ENCODE results near the gene CCL2. TPM values are rescaled to one million over a fixed set of nuclear protein-coding genes. Genes with fewer than 3 reads are reported as not detected.

Gene CCL2
- total and polyA plus RNA-seq, 2 of the 8 experiments (the other 6 are each of a cell fraction or from before 2014, with no cell fraction given) = 3.0 to 3.7 TPM

DNA sequence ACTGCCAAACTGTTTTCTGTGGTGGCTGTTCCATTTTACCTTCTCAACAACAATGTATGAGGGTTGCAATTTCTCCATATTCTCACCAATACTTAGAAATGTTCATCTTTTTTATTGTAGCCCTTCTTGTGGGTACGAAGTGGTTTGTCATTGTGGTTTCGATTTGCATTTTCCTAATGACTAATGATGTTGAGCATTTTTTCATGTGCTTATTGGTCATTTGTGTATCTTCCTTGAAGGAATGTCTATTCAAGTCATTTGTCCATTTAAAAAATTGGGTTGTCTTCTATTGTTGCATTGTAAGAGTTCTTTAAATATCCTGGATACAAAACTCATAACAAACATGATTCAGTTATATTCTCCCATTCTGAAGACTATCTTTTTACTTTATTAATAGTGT is 47.5 kb upstream of the CCL2 start:
- ChIA-PET POLR2A (ENCODE audit: partially characterized antibody) (no interaction called here), CTCF (ENCODE audit: partially characterized antibody) (no interaction called here)
- H4K20me1 ChIP-seq (replicated peaks in 1 of 2; ENCODE audit: control insufficient read depth in 1 of 2, insufficient read depth in 2 of 2, low read length in 2 of 2) = no peaks in the 10 kb centered on the region
- no peaks in the 10 kb centered on the region for H3K4me1 ChIP-seq (replicated peaks in 1 of 4; ENCODE audit: control insufficient read depth in 3 of 4, insufficient read depth in 4 of 4, low read length in 3 of 4)
- H3K27ac ChIP-seq (ENCODE audit: low read depth, low read length) = no peak overlapping the region
- TF ChIP-seq CBX8 (IDR thresholded peaks at IDR 0.05; ENCODE audit: borderline replicate concordance, low read depth, low read length) = no peak
- TF ChIP-seq SIN3A (conservative IDR thresholded peaks at IDR 0.05 in 1 of 2, IDR thresholded peaks at IDR 0.05 in 1 of 2; ENCODE audit: low read depth in 1 of 2, low read length in 2 of 2) = no peak
- TF ChIP-seq, protein P1, sequence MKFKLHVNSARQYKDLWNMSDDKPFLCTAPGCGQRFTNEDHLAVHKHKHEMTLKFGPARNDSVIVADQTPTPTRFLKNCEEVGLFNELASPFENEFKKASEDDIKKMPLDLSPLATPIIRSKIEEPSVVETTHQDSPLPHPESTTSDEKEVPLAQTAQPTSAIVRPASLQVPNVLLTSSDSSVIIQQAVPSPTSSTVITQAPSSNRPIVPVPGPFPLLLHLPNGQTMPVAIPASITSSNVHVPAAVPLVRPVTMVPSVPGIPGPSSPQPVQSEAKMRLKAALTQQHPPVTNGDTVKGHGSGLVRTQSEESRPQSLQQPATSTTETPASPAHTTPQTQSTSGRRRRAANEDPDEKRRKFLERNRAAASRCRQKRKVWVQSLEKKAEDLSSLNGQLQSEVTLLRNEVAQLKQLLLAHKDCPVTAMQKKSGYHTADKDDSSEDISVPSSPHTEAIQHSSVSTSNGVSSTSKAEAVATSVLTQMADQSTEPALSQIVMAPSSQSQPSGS (IDR thresholded peaks at IDR 0.05; ENCODE audit: low read length) = no peak
- no peaks in the 10 kb centered on the region for H3K36me3 ChIP-seq (ENCODE audit: control insufficient read depth in 2 of 4, insufficient read depth in 4 of 4, low read length in 3 of 4)
- H4K8ac ChIP-seq (ENCODE audit: extremely low read depth, insufficient read depth, low read length) = no peak overlapping the region
- H3K14ac ChIP-seq (ENCODE audit: insufficient read length) = no peak overlapping the region
- peaks cover 2% of the 10 kb centered on the region; the same call in 1 of the 2 replicates for H3K23me2 ChIP-seq (ENCODE audit: low read depth, low read length)
- no peak overlapping the region for H3K9ac ChIP-seq (replicated peaks in 1 of 4; ENCODE audit: extremely low read depth in 1 of 4, low read depth in 3 of 4, low read length in 3 of 4)
- no peak overlapping the region for H2BK12ac ChIP-seq (ENCODE audit: low read depth, low read length)
- FAIRE-seq (no peak), DNase-seq (ENCODE audit: low read depth in 1 of 2, low spot score in 2 of 2) (no peak)
- H2BK5ac ChIP-seq (ENCODE audit: low read depth, low read length) = no peak overlapping the region
- no peak overlapping the region for H2BK20ac ChIP-seq (ENCODE audit: low read length)
- H3K4me2 ChIP-seq (ENCODE audit: insufficient read depth in 1 of 2, low read depth in 2 of 2, low read length in 2 of 2) = no peak overlapping the region
- no peak overlapping the region for H2BK120ac ChIP-seq (replicated peaks; ENCODE audit: low read depth, low read length)
- no peak overlapping the region for H3K18ac ChIP-seq (ENCODE audit: extremely low read depth, low read length)
- WGBS, 2 experiments (ENCODE audit: extremely low coverage in 1 of 2, insufficient coverage in 1 of 2, insufficient read length in 1 of 2, insufficient replicate concordance in 2 of 2, low coverage in 1 of 2, low lambda C conversion rate in 2 of 2, missing lambda C conversion rate in 1 of 2) = 88% methylated on average over 2 of the region's 2 CpGs; no CpG with 5 or more reads in 1 of the 2 experiments
- H3K4me3 ChIP-seq (ENCODE audit: extremely low read depth in 1 of 4, insufficient read depth in 2 of 4, low read depth in 3 of 4, low read length in 4 of 4) = no peak overlapping the region
- no peak overlapping the region for H3K56ac ChIP-seq (replicated peaks; ENCODE audit: insufficient read length, low read depth, low read length)
- no peaks in the 10 kb centered on the region for H3K27me3 ChIP-seq (replicated peaks in 1 of 4; ENCODE audit: control insufficient read depth in 3 of 4, extremely low read depth in 1 of 4, insufficient read depth in 3 of 4, low read length in 3 of 4)
- H2BK15ac ChIP-seq (ENCODE audit: low read length) = no peak overlapping the region
- H3K9me3 ChIP-seq (ENCODE audit: insufficient read depth in 2 of 2, low read depth in 1 of 2, low read length in 1 of 2) = no peaks in the 10 kb centered on the region; a peak in 1 of 4 replicates
- H3K79me2 ChIP-seq (ENCODE audit: control insufficient read depth in 1 of 2, insufficient read depth in 2 of 2, low read length in 2 of 2) = no peaks in the 10 kb centered on the region
- no peak overlapping the region for H3K23ac ChIP-seq (ENCODE audit: insufficient read length)
- no peaks in the 10 kb centered on the region for H3K79me1 ChIP-seq (ENCODE audit: low read depth, low read length)
- H2AK5ac ChIP-seq (ENCODE audit: low read depth, low read length) = no peak overlapping the region
- H3K4ac ChIP-seq (replicated peaks; ENCODE audit: insufficient read length, low read depth, low read length) = no peak overlapping the region
- H4K5ac ChIP-seq (ENCODE audit: insufficient read length, low read depth, low read length) = no peak overlapping the region
- no peak overlapping the region for H4K91ac ChIP-seq (replicated peaks; ENCODE audit: insufficient read length, low read length)
- H2AFZ ChIP-seq (ENCODE audit: low read length) = no peak overlapping the region
